HepG2 (cell line): Measurements from ENCODE around the gene TECRL.

ENCODE experiments used
- CTCF ChIP-seq: sonication (generic); formaldehyde crosslinking; IDR thresholded peaks from 2 replicates; pipeline ENCODE4 v1.5.0; 2020; ENCODE audit warnings: mild to moderate bottlenecking, missing genetic modification reagents, moderate library complexity
- FOXO4 ChIP-seq: sonication (generic); formaldehyde crosslinking; conservative IDR thresholded peaks from 2 replicates; pipeline ENCODE4 v1.8.1; 2023; ENCODE audit warnings: missing genetic modification reagents
- FOXP1 ChIP-seq, 2 experiments: fragments of 450-650 bp in 1 of 2; IDR thresholded peaks; 2 replicates each; pipeline ENCODE4 v1.6.1; 2017 to 2018; ENCODE audit warnings: antibody characterized with exemption in 1 of 2
- MAX ChIP-seq: IDR thresholded peaks from 2 replicates; pipeline ENCODE4 v1.6.1; 2012; ENCODE audit warnings: inconsistent platforms
- PHF20 ChIP-seq: sonication (generic); formaldehyde crosslinking; IDR thresholded peaks from 2 replicates; pipeline ENCODE4 v1.5.0; 2020; ENCODE audit warnings: mild to moderate bottlenecking, missing genetic modification reagents
- POLR2A ChIP-seq, 2 experiments: IDR thresholded peaks; 2 replicates each; pipeline ENCODE4 v1.6.1; 2011; ENCODE audit warnings: low read depth in 2 of 2, low read length in 2 of 2, mild to moderate bottlenecking in 1 of 2, moderate library complexity in 1 of 2; ENCODE audit not compliant: insufficient read depth in 1 of 2
- POLR2AphosphoS2 ChIP-seq: IDR thresholded peaks from 2 replicates; pipeline ENCODE4 v1.6.1; 2011; ENCODE audit warnings: low read depth, low read length, improper control_type of control experiment
- RBFOX2 ChIP-seq: fragments of 200-400 bp; formaldehyde crosslinking; IDR thresholded peaks from 2 replicates; pipeline ENCODE4 v1.6.1; 2017; ENCODE audit warnings: low read depth, mild to moderate bottlenecking, low read length
- RFX1 ChIP-seq: fragments of 450-650 bp; IDR thresholded peaks from 2 replicates; pipeline ENCODE4 v1.6.1; 2017
- TBP ChIP-seq: sonication (generic); formaldehyde crosslinking; IDR thresholded peaks from 2 replicates; pipeline ENCODE4 v1.5.0; 2020; ENCODE audit warnings: missing genetic modification reagents
- ZFP37 ChIP-seq: sonication (generic); formaldehyde crosslinking; IDR thresholded peaks from 2 replicates; pipeline ENCODE4 v1.4.0; 2020; ENCODE audit warnings: missing genetic modification reagents, borderline replicate concordance
- ZKSCAN5 ChIP-seq: sonication (generic); formaldehyde crosslinking; IDR thresholded peaks from 2 replicates; pipeline ENCODE4 v1.5.1; 2020; ENCODE audit warnings: mild to moderate bottlenecking, missing genetic modification reagents
- TF ChIP-seq, protein P1 (sequence below): sonication (generic); formaldehyde crosslinking; IDR thresholded peaks from 2 replicates; pipeline ENCODE4 v1.4.0; 2020; ENCODE audit warnings: missing genetic modification reagents
- TF ChIP-seq, protein P2 (sequence below): IDR thresholded peaks from 2 replicates; pipeline ENCODE4 v1.6.1; 2016; ENCODE audit warnings: low read depth, control low read depth

- TF ChIP-seq CTCF (CRISPR knock-in tag): no peak
- no peak for TF ChIP-seq ZKSCAN5 (CRISPR knock-in tag)
- no peak for TF ChIP-seq TBP (CRISPR knock-in tag)
- TF ChIP-seq, protein P1, sequence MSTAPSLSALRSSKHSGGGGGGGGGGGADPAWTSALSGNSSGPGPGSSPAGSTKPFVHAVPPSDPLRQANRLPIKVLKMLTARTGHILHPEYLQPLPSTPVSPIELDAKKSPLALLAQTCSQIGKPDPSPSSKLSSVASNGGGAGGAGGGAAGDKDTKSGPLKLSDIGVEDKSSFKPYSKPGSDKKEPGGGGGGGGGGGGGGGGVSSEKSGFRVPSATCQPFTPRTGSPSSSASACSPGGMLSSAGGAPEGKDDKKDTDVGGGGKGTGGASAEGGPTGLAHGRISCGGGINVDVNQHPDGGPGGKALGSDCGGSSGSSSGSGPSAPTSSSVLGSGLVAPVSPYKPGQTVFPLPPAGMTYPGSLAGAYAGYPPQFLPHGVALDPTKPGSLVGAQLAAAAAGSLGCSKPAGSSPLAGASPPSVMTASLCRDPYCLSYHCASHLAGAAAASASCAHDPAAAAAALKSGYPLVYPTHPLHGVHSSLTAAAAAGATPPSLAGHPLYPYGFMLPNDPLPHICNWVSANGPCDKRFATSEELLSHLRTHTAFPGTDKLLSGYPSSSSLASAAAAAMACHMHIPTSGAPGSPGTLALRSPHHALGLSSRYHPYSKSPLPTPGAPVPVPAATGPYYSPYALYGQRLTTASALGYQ (CRISPR knock-in tag): no peak
- TF ChIP-seq RFX1: no peak
- no peak for TF ChIP-seq POLR2AphosphoS2
- TF ChIP-seq, protein P2, sequence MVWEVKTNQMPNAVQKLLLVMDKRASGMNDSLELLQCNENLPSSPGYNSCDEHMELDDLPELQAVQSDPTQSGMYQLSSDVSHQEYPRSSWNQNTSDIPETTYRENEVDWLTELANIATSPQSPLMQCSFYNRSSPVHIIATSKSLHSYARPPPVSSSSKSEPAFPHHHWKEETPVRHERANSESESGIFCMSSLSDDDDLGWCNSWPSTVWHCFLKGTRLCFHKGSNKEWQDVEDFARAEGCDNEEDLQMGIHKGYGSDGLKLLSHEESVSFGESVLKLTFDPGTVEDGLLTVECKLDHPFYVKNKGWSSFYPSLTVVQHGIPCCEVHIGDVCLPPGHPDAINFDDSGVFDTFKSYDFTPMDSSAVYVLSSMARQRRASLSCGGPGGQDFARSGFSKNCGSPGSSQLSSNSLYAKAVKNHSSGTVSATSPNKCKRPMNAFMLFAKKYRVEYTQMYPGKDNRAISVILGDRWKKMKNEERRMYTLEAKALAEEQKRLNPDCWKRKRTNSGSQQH: no peak
- TF ChIP-seq POLR2A (IDR thresholded peaks at IDR 0.05; ENCODE audit: insufficient read depth in 1 of 2, low read depth in 2 of 2, low read length in 2 of 2): no peak
- no peak for TF ChIP-seq ZFP37
- TF ChIP-seq FOXP1 (IDR thresholded peaks at IDR 0.05): no peak
- no peak for TF ChIP-seq FOXP1 (CRISPR knock-in tag; IDR thresholded peaks at IDR 0.05)
- TF ChIP-seq FOXO4: no peak
- TF ChIP-seq RBFOX2: no peak
- no peak for TF ChIP-seq PHF20 (CRISPR knock-in tag)
- no peak for TF ChIP-seq MAX
These were observed 3.5 kb downstream of the TECRL start for GRCh38 chr4:64405761-64406160.
